GM12878 (cell line): ENCODE results near the gene NDUFS4. TPM values are rescaled to one million over a fixed set of nuclear protein-coding genes. Genes with fewer than 3 reads are reported as not detected.
"Not testable (repeated sequence)": the region's sequence is repeated elsewhere in the genome, so short reads cannot be mapped to it uniquely, and the experiment has no call there.

Experiments
- ATAC-seq: fragments of 200-7000 bp; cut with Tn5 transposase; 3 replicates; pipeline ENCODE4 v1.9.1; 2020; ENCODE audit warnings: mild to moderate bottlenecking, moderate library complexity
- BruUV-seq: library from RNA; stranded (reverse); fragments of 400-500 nt; replicated peaks from 2 replicates; lab custom pipeline; 2021; lab: Mats Ljungman, UMichigan
- CTCF ChIA-PET: fragments of 300-600 bp; sonication (Branson Sonifier 250); formaldehyde crosslinking; extraction: SDS; loops from one replicate; lab custom pipeline; 2021; ENCODE audit warnings: inconsistent platforms; lab: Yijun Ruan, JAX
- POLR2A ChIA-PET: fragments of 350-600 bp; formaldehyde crosslinking; extraction: SDS; loops from one replicate; lab custom pipeline; 2021; ENCODE audit warnings: inconsistent platforms; lab: Charles Lee
- RAD21 ChIA-PET: fragments of 300-600 bp; sonication (Branson Sonifier 250); formaldehyde crosslinking; loops from one replicate; lab custom pipeline; 2023; ENCODE audit warnings: antibody characterized with exemption; ENCODE audit not compliant: unreplicated experiment; lab: Charles Lee
- SMC1A ChIA-PET: fragments of 300-600 bp; sonication (Branson Sonifier 250); formaldehyde crosslinking; loops from one replicate; lab custom pipeline; 2023; ENCODE audit not compliant: unreplicated experiment, uncharacterized antibody; lab: Charles Lee
- DNase-seq: peaks from one replicate; pipeline ENCODE4 v3.0.0-alpha.2; 2011; ENCODE audit warnings: low read depth, low spot score
- FAIRE-seq: peaks from 3 replicates; lab custom pipeline; 2011; peaks lifted over from hg19 to GRCh38; lab: Jason Lieb, UNC
- H2AFZ ChIP-seq: 2 replicates; pipeline ENCODE4 v1.6.0; 2011; ENCODE audit warnings: low read depth, low read length, control low read depth; ENCODE audit not compliant: control insufficient read depth
- H3K27ac ChIP-seq: 2 replicates; pipeline ENCODE4 v1.5.1; 2011; ENCODE audit warnings: control low read depth; ENCODE audit not compliant: control insufficient read depth, insufficient read depth
- H3K27me3 ChIP-seq, 2 experiments: replicated peaks in 1 of 2; 2 replicates each; pipeline versions ENCODE4 v1.6.0 to v1.6.1; 2011; ENCODE audit warnings: low read length in 1 of 2; ENCODE audit not compliant: control insufficient read depth in 2 of 2, insufficient read depth in 2 of 2
- H3K36me3 ChIP-seq, 2 experiments: 2 replicates each; pipeline ENCODE4 v1.5.1; 2011; ENCODE audit warnings: low read length in 1 of 2; ENCODE audit not compliant: control insufficient read depth in 2 of 2, insufficient read depth in 2 of 2
- H3K4me1 ChIP-seq: 2 replicates; pipeline ENCODE4 v1.6.1; 2011; ENCODE audit warnings: mild to moderate bottlenecking, low read length, moderate library complexity, mixed read lengths; ENCODE audit not compliant: control insufficient read depth, insufficient read depth
- H3K4me2 ChIP-seq: 2 replicates; pipeline ENCODE4 v1.6.0; 2011; ENCODE audit warnings: control low read depth; ENCODE audit not compliant: control insufficient read depth, insufficient read depth
- H3K4me3 ChIP-seq: fragments of 200-600 bp; sonication (generic); 2 replicates; pipeline ENCODE4 v1.5.1; 2016
- H3K79me2 ChIP-seq: 2 replicates; pipeline ENCODE4 v1.6.0; 2011; ENCODE audit warnings: low read length; ENCODE audit not compliant: control insufficient read depth, insufficient read depth
- H3K9ac ChIP-seq: 2 replicates; pipeline ENCODE4 v1.8.0; 2011; ENCODE audit warnings: low read length, control low read depth, mixed read lengths; ENCODE audit not compliant: control insufficient read depth, insufficient read depth
- H3K9me3 ChIP-seq: replicated peaks from 3 replicates; pipeline ENCODE4 v1.5.1; 2011; ENCODE audit warnings: mild to moderate bottlenecking, low read length; ENCODE audit not compliant: control insufficient read depth, insufficient read depth
- H4K20me1 ChIP-seq: 2 replicates; pipeline ENCODE4 v1.6.0; 2011; ENCODE audit not compliant: control insufficient read depth, insufficient read depth
- CREM ChIP-seq: IDR thresholded peaks from 2 replicates; pipeline ENCODE4 v1.6.1; 2014; ENCODE audit warnings: antibody characterized with exemption, low read depth
- SREBF2 ChIP-seq: IDR thresholded peaks from 2 replicates; pipeline ENCODE4 v1.6.1; 2012; ENCODE audit warnings: mild to moderate bottlenecking, low read length
- WGBS: methylation state at CpG from one replicate; pipeline ENCODE4 v1.1.6; 2016; ENCODE audit warnings: low lambda C conversion rate; ENCODE audit not compliant: insufficient replicate concordance, insufficient coverage; ENCODE audit errors: missing lambda C conversion rate; 5-methylcytosine and 5-hydroxymethylcytosine counted together
- in situ Hi-C: fragments of 300-500 bp; cut with MboI; formaldehyde crosslinking; loops from 9 replicates; pipeline ENCODE4 v1.14.3; 2018; ENCODE audit warnings: mixed read lengths
- intact Hi-C: fragments of 100-400 bp; cut with micrococcal nuclease; formaldehyde crosslinking; loops from one replicate; pipeline ENCODE4 v1.14.2; 2022; ENCODE audit not compliant: unreplicated experiment
- polyA plus RNA-seq, 11 experiments: library from polyadenylated mRNA; depleted of rRNA in 4 of 11; unstranded in 6 of 11; stranded (reverse) in 5 of 11; fragments of >200 nt; fragmentation: Nextera tagmentation in 4 of 11; fragmentation: Illumina TruSeq in 1 of 11; extraction: Ambion mirVana in 4 of 11; extraction: Trizol in 1 of 11; gene quantifications; 1 replicate in 1 of 11; 2 replicates in 10 of 11; pipeline versions ENCODE4 v1.2.1 to v1.2.3, GENCODE V29; 2011 to 2016; ENCODE audit warnings: inconsistent platforms in 2 of 11, missing spikeins in 2 of 11, low read depth in 1 of 11
- total RNA-seq, 4 experiments: library from RNA; depleted of rRNA in 3 of 4; stranded (reverse); fragments of >200 nt in 3 of 4; fragmentation: Illumina TruSeq in 1 of 4; extraction: Trizol in 1 of 4; gene quantifications; 2 replicates each; pipeline versions ENCODE4 v1.2.1 to v1.2.3, GENCODE V29; 2013 to 2021
- TF ChIP-seq, protein P1 (sequence below): fragments of 450-650 bp; IDR thresholded peaks from 2 replicates; pipeline ENCODE4 v1.6.1; 2017; ENCODE audit warnings: antibody characterized with exemption, mild to moderate bottlenecking, moderate library complexity

The NDUFS4 gene
- total and polyA plus RNA-seq, 10 of the 15 experiments (the other 5 are each of a cell fraction or from before 2014, with no cell fraction given), result 69.9 to 366 (median 114) TPM

GRCh38 chr5:53607886-53608285, 47.4 kb downstream of the NDUFS4 start (continued):
- TF ChIP-seq, protein P1, sequence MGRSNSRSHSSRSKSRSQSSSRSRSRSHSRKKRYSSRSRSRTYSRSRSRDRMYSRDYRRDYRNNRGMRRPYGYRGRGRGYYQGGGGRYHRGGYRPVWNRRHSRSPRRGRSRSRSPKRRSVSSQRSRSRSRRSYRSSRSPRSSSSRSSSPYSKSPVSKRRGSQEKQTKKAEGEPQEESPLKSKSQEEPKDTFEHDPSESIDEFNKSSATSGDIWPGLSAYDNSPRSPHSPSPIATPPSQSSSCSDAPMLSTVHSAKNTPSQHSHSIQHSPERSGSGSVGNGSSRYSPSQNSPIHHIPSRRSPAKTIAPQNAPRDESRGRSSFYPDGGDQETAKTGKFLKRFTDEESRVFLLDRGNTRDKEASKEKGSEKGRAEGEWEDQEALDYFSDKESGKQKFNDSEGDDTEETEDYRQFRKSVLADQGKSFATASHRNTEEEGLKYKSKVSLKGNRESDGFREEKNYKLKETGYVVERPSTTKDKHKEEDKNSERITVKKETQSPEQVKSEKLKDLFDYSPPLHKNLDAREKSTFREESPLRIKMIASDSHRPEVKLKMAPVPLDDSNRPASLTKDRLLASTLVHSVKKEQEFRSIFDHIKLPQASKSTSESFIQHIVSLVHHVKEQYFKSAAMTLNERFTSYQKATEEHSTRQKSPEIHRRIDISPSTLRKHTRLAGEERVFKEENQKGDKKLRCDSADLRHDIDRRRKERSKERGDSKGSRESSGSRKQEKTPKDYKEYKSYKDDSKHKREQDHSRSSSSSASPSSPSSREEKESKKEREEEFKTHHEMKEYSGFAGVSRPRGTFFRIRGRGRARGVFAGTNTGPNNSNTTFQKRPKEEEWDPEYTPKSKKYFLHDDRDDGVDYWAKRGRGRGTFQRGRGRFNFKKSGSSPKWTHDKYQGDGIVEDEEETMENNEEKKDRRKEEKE, result no peak
- TF ChIP-seq SREBF2, result no peak
- no peak for TF ChIP-seq CREM

- CTCF ChIA-PET, result not testable (repeated sequence)
Observed at GRCh38 chr5:53608897-53609296, 48.5 kb downstream of the NDUFS4 start.

More at GRCh38 chr5:53608897-53609296, 48.5 kb downstream of the NDUFS4 start:
- SMC1A ChIA-PET, result interaction anchor here (0.9 kb wide), 1 partner anchor 16 kb away, joined by 3 read pairs; no protein-coding TSS in a partner anchor
- H3K36me3 ChIP-seq, DNase-seq, H3K79me2 ChIP-seq, H2AFZ ChIP-seq, H4K20me1 ChIP-seq, ATAC-seq, H3K4me1 ChIP-seq, intact Hi-C loops, FAIRE-seq, H3K4me3 ChIP-seq, H3K9me3 ChIP-seq, H3K27me3 ChIP-seq, H3K4me2 ChIP-seq, H3K9ac ChIP-seq, BruUV-seq, H3K27ac ChIP-seq, in situ Hi-C loops, RAD21 ChIA-PET, POLR2A ChIA-PET: not testable (repeated sequence)
- WGBS, result 92% methylated on average over 4 of the region's 4 CpGs
